SK-N-SH treated with all-trans-retinoic acid at 6 μM for 48 hours (cell line): Measurements from ENCODE around the gene ATP6V0E1.

Experiments
- ATAC-seq: fragments of 200-7000 bp; cut with Tn5 transposase; 3 replicates; pipeline ENCODE4 v1.9.1; 2020; ENCODE audit warnings: mild to moderate bottlenecking, moderate library complexity
- ARNTL ChIP-seq: fragments of 450-650 bp; formaldehyde crosslinking; IDR thresholded peaks from 2 replicates; pipeline ENCODE4 v1.5.0; 2020; ENCODE audit warnings: low read depth, mild to moderate bottlenecking, moderate library complexity, borderline replicate concordance
- BACH2 ChIP-seq: fragments of 250-450 bp; sonication (Bioruptor Pico); IDR thresholded peaks from 2 replicates; pipeline ENCODE4 v1.9.0; 2021; ENCODE audit warnings: mild to moderate bottlenecking, borderline replicate concordance
- CREB5 ChIP-seq: fragments of 250-450 bp; sonication (Bioruptor Pico); IDR thresholded peaks from 2 replicates; pipeline ENCODE4 v1.5.1; 2020; ENCODE audit warnings: low read depth, mild to moderate bottlenecking, moderate library complexity
- CSDC2 ChIP-seq: fragments of 250-450 bp; sonication (Bioruptor Pico); IDR thresholded peaks from 2 replicates; pipeline ENCODE4 v1.5.0; 2020; ENCODE audit warnings: mild to moderate bottlenecking, moderate library complexity
- ESRRG ChIP-seq: fragments of 250-450 bp; sonication (Bioruptor Pico); IDR thresholded peaks from 2 replicates; pipeline ENCODE4 v1.6.1; 2021; ENCODE audit warnings: mild to moderate bottlenecking
- GLIS3 ChIP-seq: fragments of 250-450 bp; sonication (Bioruptor Pico); IDR thresholded peaks from 2 replicates; pipeline ENCODE4 v1.5.0; 2020; ENCODE audit warnings: mild to moderate bottlenecking, moderate library complexity
- OSR1 ChIP-seq: fragments of 250-450 bp; sonication (Bioruptor Pico); IDR thresholded peaks from 2 replicates; pipeline ENCODE4 v1.8.0; 2022; ENCODE audit warnings: moderate library complexity, mild to moderate bottlenecking, inconsistent platforms
- PPARA ChIP-seq: fragments of 250-450 bp; sonication (Bioruptor Pico); IDR thresholded peaks from 2 replicates; pipeline ENCODE4 v1.5.0; 2020; ENCODE audit warnings: mild to moderate bottlenecking, borderline replicate concordance
- RARB ChIP-seq: fragments of 250-450 bp; sonication (Bioruptor Pico); IDR thresholded peaks from 2 replicates; pipeline ENCODE4 v1.8.0; 2021; ENCODE audit warnings: mild to moderate bottlenecking, moderate library complexity
- TCF4 ChIP-seq: fragments of 250-450 bp; sonication (Bioruptor Pico); IDR thresholded peaks from 2 replicates; pipeline ENCODE4 v1.8.0; 2021; ENCODE audit warnings: mild to moderate bottlenecking, moderate library complexity, borderline replicate concordance
- TOX ChIP-seq: fragments of 250-450 bp; sonication (Bioruptor Pico); IDR thresholded peaks from 2 replicates; pipeline ENCODE4 v1.8.0; 2021; ENCODE audit warnings: mild to moderate bottlenecking, moderate library complexity, borderline replicate concordance
- ZC3H10 ChIP-seq: fragments of 250-450 bp; sonication (Bioruptor Pico); IDR thresholded peaks from 2 replicates; pipeline ENCODE4 v1.5.1; 2021; ENCODE audit warnings: mild to moderate bottlenecking, moderate library complexity
- ZFP3 ChIP-seq: fragments of 250-450 bp; sonication (Bioruptor Pico); IDR thresholded peaks from 2 replicates; pipeline ENCODE4 v1.5.0; 2020; ENCODE audit warnings: mild to moderate bottlenecking, moderate library complexity
- ZFP30 ChIP-seq: fragments of 450-650 bp; formaldehyde crosslinking; IDR thresholded peaks from 2 replicates; pipeline ENCODE4 v1.5.0; 2022; ENCODE audit warnings: mild to moderate bottlenecking, moderate library complexity
- ZNF565 ChIP-seq: fragments of 450-650 bp; formaldehyde crosslinking; conservative IDR thresholded peaks from 2 replicates; pipeline ENCODE4 v1.5.0; 2020; ENCODE audit warnings: low read depth, mild to moderate bottlenecking, moderate library complexity
- ZNF70 ChIP-seq: fragments of 450-650 bp; formaldehyde crosslinking; IDR thresholded peaks from 2 replicates; pipeline ENCODE4 v1.5.0; 2020; ENCODE audit warnings: mild to moderate bottlenecking, moderate library complexity
- TF ChIP-seq, protein P1 (sequence below): fragments of 250-450 bp; sonication (Bioruptor Pico); IDR thresholded peaks from 2 replicates; pipeline ENCODE4 v1.5.1; 2021; ENCODE audit warnings: mild to moderate bottlenecking, moderate library complexity
- TF ChIP-seq, protein P2 (sequence below): fragments of 250-450 bp; sonication (Bioruptor Pico); IDR thresholded peaks from 2 replicates; pipeline ENCODE4 v1.8.0; 2021; ENCODE audit warnings: low read depth, mild to moderate bottlenecking, moderate library complexity, borderline replicate concordance
- TF ChIP-seq, protein P3 (sequence below): fragments of 250-450 bp; sonication (Bioruptor Pico); IDR thresholded peaks from 2 replicates; pipeline ENCODE4 v1.5.0; 2020; ENCODE audit warnings: mild to moderate bottlenecking, moderate library complexity
- TF ChIP-seq, protein P4 (sequence below): fragments of 250-450 bp; sonication (Bioruptor Pico); IDR thresholded peaks from 2 replicates; pipeline ENCODE4 v1.8.0; 2020; ENCODE audit warnings: mild to moderate bottlenecking, moderate library complexity, borderline replicate concordance

ATP6V0E1 gene

DNA sequence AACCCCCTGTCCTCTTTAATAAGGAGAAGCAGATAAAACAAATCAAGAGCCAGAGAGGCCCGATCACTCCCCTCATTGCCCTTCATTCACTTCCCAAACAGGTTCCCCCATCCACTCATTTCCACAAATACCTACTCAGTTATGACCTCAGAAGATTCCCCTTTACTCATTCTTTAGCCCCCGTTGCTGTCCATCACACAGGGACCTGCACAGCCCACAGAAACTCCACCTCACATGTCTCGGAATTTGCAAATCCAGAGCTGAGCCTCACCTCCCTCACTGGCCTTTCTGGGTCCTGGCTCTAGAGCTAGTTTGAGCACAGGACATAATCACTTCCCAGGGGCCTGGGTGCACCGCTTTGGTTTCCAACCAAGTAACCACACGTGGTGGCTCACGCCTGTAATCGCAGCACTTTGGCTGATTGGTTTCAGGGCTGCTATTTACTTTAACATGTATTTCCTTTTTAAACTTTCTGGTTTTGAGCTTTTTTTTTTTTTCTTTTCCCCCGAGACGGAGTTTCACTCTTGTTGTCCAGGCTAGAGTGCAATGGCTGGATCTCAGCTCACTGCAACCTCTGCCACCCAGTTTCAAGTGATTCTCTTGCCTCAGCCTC, 17.8 kb downstream of the ATP6V0E1 start (continued):
- TF ChIP-seq, protein P1, sequence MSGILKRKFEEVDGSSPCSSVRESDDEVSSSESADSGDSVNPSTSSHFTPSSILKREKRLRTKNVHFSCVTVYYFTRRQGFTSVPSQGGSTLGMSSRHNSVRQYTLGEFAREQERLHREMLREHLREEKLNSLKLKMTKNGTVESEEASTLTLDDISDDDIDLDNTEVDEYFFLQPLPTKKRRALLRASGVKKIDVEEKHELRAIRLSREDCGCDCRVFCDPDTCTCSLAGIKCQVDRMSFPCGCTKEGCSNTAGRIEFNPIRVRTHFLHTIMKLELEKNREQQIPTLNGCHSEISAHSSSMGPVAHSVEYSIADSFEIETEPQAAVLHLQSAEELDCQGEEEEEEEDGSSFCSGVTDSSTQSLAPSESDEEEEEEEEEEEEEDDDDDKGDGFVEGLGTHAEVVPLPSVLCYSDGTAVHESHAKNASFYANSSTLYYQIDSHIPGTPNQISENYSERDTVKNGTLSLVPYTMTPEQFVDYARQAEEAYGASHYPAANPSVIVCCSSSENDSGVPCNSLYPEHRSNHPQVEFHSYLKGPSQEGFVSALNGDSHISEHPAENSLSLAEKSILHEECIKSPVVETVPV (CRISPR knock-in tag) = no peak
- TF ChIP-seq ZC3H10 (CRISPR knock-in tag) (no peak), TOX (no peak), ARNTL (no peak), CREB5 (CRISPR knock-in tag) (no peak), GLIS3 (CRISPR knock-in tag) (no peak)
- TF ChIP-seq, protein P2, sequence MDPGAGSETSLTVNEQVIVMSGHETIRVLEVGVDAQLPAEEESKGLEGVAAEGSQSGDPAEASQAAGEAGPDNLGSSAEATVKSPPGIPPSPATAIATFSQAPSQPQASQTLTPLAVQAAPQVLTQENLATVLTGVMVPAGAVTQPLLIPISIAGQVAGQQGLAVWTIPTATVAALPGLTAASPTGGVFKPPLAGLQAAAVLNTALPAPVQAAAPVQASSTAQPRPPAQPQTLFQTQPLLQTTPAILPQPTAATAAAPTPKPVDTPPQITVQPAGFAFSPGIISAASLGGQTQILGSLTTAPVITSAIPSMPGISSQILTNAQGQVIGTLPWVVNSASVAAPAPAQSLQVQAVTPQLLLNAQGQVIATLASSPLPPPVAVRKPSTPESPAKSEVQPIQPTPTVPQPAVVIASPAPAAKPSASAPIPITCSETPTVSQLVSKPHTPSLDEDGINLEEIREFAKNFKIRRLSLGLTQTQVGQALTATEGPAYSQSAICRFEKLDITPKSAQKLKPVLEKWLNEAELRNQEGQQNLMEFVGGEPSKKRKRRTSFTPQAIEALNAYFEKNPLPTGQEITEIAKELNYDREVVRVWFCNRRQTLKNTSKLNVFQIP = no peak
- TF ChIP-seq, all 23 proteins: peak for 0

DNA sequence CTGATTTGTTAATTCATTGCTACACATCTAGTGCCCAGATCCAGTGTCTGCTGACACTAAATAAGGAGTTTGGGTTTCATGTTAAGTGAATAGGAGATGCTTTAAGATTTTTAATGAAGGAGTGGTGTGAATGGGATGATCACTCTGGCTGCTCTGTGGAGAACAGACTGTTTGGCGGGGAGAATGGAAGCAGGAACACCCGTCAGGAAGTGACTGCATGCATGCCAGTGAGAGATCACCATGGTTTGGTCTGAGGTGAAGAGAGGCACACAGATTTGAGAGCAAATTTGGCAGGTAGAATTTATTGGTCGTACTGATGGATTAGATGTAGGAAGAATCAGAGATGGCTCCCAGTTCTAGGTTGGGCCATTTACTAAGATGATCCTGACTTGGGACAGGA, 19.8 kb downstream of the ATP6V0E1 start:
- TF ChIP-seq TCF4 (no peak), ARNTL (no peak), PPARA (no peak), ZNF565 (CRISPR knock-in tag) (no peak), ESRRG (no peak)
- TF ChIP-seq, protein P2 = no peak
- TF ChIP-seq, protein P3, sequence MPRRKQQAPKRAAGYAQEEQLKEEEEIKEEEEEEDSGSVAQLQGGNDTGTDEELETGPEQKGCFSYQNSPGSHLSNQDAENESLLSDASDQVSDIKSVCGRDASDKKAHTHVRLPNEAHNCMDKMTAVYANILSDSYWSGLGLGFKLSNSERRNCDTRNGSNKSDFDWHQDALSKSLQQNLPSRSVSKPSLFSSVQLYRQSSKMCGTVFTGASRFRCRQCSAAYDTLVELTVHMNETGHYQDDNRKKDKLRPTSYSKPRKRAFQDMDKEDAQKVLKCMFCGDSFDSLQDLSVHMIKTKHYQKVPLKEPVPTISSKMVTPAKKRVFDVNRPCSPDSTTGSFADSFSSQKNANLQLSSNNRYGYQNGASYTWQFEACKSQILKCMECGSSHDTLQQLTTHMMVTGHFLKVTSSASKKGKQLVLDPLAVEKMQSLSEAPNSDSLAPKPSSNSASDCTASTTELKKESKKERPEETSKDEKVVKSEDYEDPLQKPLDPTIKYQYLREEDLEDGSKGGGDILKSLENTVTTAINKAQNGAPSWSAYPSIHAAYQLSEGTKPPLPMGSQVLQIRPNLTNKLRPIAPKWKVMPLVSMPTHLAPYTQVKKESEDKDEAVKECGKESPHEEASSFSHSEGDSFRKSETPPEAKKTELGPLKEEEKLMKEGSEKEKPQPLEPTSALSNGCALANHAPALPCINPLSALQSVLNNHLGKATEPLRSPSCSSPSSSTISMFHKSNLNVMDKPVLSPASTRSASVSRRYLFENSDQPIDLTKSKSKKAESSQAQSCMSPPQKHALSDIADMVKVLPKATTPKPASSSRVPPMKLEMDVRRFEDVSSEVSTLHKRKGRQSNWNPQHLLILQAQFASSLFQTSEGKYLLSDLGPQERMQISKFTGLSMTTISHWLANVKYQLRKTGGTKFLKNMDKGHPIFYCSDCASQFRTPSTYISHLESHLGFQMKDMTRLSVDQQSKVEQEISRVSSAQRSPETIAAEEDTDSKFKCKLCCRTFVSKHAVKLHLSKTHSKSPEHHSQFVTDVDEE = no peak
- TF ChIP-seq, protein P4, sequence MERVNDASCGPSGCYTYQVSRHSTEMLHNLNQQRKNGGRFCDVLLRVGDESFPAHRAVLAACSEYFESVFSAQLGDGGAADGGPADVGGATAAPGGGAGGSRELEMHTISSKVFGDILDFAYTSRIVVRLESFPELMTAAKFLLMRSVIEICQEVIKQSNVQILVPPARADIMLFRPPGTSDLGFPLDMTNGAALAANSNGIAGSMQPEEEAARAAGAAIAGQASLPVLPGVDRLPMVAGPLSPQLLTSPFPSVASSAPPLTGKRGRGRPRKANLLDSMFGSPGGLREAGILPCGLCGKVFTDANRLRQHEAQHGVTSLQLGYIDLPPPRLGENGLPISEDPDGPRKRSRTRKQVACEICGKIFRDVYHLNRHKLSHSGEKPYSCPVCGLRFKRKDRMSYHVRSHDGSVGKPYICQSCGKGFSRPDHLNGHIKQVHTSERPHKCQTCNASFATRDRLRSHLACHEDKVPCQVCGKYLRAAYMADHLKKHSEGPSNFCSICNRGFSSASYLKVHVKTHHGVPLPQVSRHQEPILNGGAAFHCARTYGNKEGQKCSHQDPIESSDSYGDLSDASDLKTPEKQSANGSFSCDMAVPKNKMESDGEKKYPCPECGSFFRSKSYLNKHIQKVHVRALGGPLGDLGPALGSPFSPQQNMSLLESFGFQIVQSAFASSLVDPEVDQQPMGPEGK (CRISPR knock-in tag) = no peak
- no peak for ATAC-seq

GRCh38 chr5:173004013-173004412, 20.4 kb downstream of the ATP6V0E1 start:
- no peak for ATAC-seq
- no peak for TF ChIP-seq RARB (CRISPR knock-in tag)
- TF ChIP-seq ZNF565 (CRISPR knock-in tag) = no peak
- TF ChIP-seq GLIS3 (CRISPR knock-in tag) = no peak
- no peak for TF ChIP-seq ZNF70 (CRISPR knock-in tag)
- TF ChIP-seq ESRRG = no peak
- TF ChIP-seq PPARA = no peak
- TF ChIP-seq BACH2 = no peak
- TF ChIP-seq ZC3H10 (CRISPR knock-in tag) = no peak
- TF ChIP-seq CREB5 (CRISPR knock-in tag) = no peak
- TF ChIP-seq, protein P1 (CRISPR knock-in tag) = no peak
- TF ChIP-seq ZFP30 (CRISPR knock-in tag) = no peak
- TF ChIP-seq TCF4 = no peak
- no peak for TF ChIP-seq TOX
- TF ChIP-seq OSR1 (CRISPR knock-in tag) = no peak
- TF ChIP-seq ZFP3 (CRISPR knock-in tag) = no peak
- TF ChIP-seq, protein P4 (CRISPR knock-in tag) = no peak
- TF ChIP-seq CSDC2 (CRISPR knock-in tag) = no peak
